ACC112 (cell line): ENCODE results near the gene SFXN5.

ENCODE experiments used
- H2AFZ ChIP-seq: fragments of 200-600 bp; sonication (generic); one replicate; pipeline ENCODE4 v1.6.0; 2017; ENCODE audit warnings: antibody characterized with exemption, low read length; ENCODE audit not compliant: unreplicated experiment
- H3K27ac ChIP-seq: fragments of 200-600 bp; sonication (generic); 2 replicates; pipeline ENCODE4 v1.5.1; 2014; ENCODE audit warnings: low read depth, mild to moderate bottlenecking, antibody characterized with exemption, low read length, moderate library complexity
- H3K27me3 ChIP-seq: fragments of 200-600 bp; sonication (generic); 2 replicates; pipeline ENCODE4 v1.6.1; 2014; ENCODE audit warnings: mild to moderate bottlenecking, antibody characterized with exemption, low read length, moderate library complexity, mixed read lengths; ENCODE audit not compliant: insufficient read depth
- H3K36me3 ChIP-seq: fragments of 200-600 bp; sonication (generic); 2 replicates; pipeline ENCODE4 v1.6.1; 2016; ENCODE audit warnings: mild to moderate bottlenecking, antibody characterized with exemption, low read length, moderate library complexity, mixed read lengths; ENCODE audit not compliant: insufficient read depth
- H3K4me1 ChIP-seq: fragments of 200-600 bp; sonication (generic); one replicate; pipeline ENCODE4 v1.6.1; 2016; ENCODE audit warnings: low read length, mixed read lengths; ENCODE audit not compliant: insufficient read depth, unreplicated experiment, control insufficient read depth
- H3K4me3 ChIP-seq: fragments of 200-600 bp; sonication (generic); 2 replicates; pipeline ENCODE4 v1.5.1; 2014; ENCODE audit warnings: mild to moderate bottlenecking, low read depth, low read length
- H3K79me2 ChIP-seq: fragments of 200-600 bp; sonication (generic); one replicate; pipeline ENCODE4 v1.6.0; 2016; ENCODE audit warnings: low read length; ENCODE audit not compliant: control insufficient read depth, unreplicated experiment, insufficient read depth

SFXN5 gene

GRCh38 chr2:72989770-72990556 is 81.5 kb downstream of the SFXN5 start:
- H3K79me2 ChIP-seq = no peaks in the 10 kb centered on the region
- H3K27ac ChIP-seq = no peak overlapping the region
- H2AFZ ChIP-seq = no peak overlapping the region
- no peaks in the 10 kb centered on the region for H3K27me3 ChIP-seq
- H3K4me1 ChIP-seq = no peaks in the 10 kb centered on the region
- no peaks in the 10 kb centered on the region for H3K36me3 ChIP-seq
- H3K4me3 ChIP-seq = no peak overlapping the region

- Histone ChIP-seq H3K79me2 (no peaks in the 10 kb centered on the region), H3K36me3 (no peaks in the 10 kb centered on the region), H2AFZ (no peak overlapping the region), H3K27me3 (no peaks in the 10 kb centered on the region), H3K4me3 (no peak overlapping the region), H3K27ac (no peak overlapping the region), H3K4me1 (no peaks in the 10 kb centered on the region)
Observed at GRCh38 chr2:72988726-72989273, 82.7 kb downstream of the SFXN5 start.

- H2AFZ ChIP-seq = no peak overlapping the region
- H3K36me3 ChIP-seq = no peaks in the 10 kb centered on the region
- no peak overlapping the region for H3K4me3 ChIP-seq
Observed at GRCh38 chr2:72988041-72988440, 83.5 kb downstream of the SFXN5 start.

GRCh38 chr2:72985891-72986683 is 85.4 kb downstream of the SFXN5 start:
- H3K79me2 ChIP-seq = no peaks in the 10 kb centered on the region
- H2AFZ ChIP-seq = no peak overlapping the region
- no peaks in the 10 kb centered on the region for H3K27me3 ChIP-seq
- no peak overlapping the region for H3K4me3 ChIP-seq
- H3K36me3 ChIP-seq = no peaks in the 10 kb centered on the region
- no peak overlapping the region for H3K27ac ChIP-seq
- no peaks in the 10 kb centered on the region for H3K4me1 ChIP-seq

More at GRCh38 chr2:72988041-72988440, 83.5 kb downstream of the SFXN5 start:
- Histone ChIP-seq H3K79me2 (no peaks in the 10 kb centered on the region), H3K4me1 (no peaks in the 10 kb centered on the region), H3K27me3 (no peaks in the 10 kb centered on the region), H3K27ac (no peak overlapping the region)

GRCh38 chr2:72985136-72985535 is 86.4 kb downstream of the SFXN5 start:
- Histone ChIP-seq H3K4me1 (peaks cover 5% of the 10 kb centered on the region), H3K27ac (no peak overlapping the region), H3K4me3 (no peak overlapping the region), H3K27me3 (no peaks in the 10 kb centered on the region), H3K36me3 (no peaks in the 10 kb centered on the region), H3K79me2 (no peaks in the 10 kb centered on the region), H2AFZ (no peak overlapping the region)

- Histone ChIP-seq H3K4me1 (peaks cover 5% of the 10 kb centered on the region), H2AFZ (no peak overlapping the region), H3K4me3 (no peak overlapping the region), H3K36me3 (no peaks in the 10 kb centered on the region), H3K79me2 (no peaks in the 10 kb centered on the region), H3K27me3 (no peaks in the 10 kb centered on the region), H3K27ac (no peak overlapping the region)
Observed at GRCh38 chr2:72984172-72984671, 87.3 kb downstream of the SFXN5 start.

GRCh38 chr2:72983500-72984161 is 87.9 kb downstream of the SFXN5 start:
- Histone ChIP-seq H3K4me3 (no peak overlapping the region), H3K4me1 (peaks cover 5% of the 10 kb centered on the region), H3K27me3 (no peaks in the 10 kb centered on the region)

GRCh38 chr2:72982781-72983499 is 88.6 kb downstream of the SFXN5 start:
- no peak overlapping the region for H2AFZ ChIP-seq
- H3K4me1 ChIP-seq = peaks cover 5% of the 10 kb centered on the region
- no peak overlapping the region for H3K4me3 ChIP-seq
- H3K27ac ChIP-seq = no peak overlapping the region
- no peaks in the 10 kb centered on the region for H3K36me3 ChIP-seq
- no peaks in the 10 kb centered on the region for H3K79me2 ChIP-seq
- H3K27me3 ChIP-seq = no peaks in the 10 kb centered on the region

More at GRCh38 chr2:72983500-72984161, 87.9 kb downstream of the SFXN5 start:
- no peaks in the 10 kb centered on the region for H3K79me2 ChIP-seq
- no peaks in the 10 kb centered on the region for H3K36me3 ChIP-seq
- no peak overlapping the region for H3K27ac ChIP-seq
- no peak overlapping the region for H2AFZ ChIP-seq

- H3K79me2 ChIP-seq = no peaks in the 10 kb centered on the region
- peaks cover 5% of the 10 kb centered on the region for H3K4me1 ChIP-seq
- no peak overlapping the region for H2AFZ ChIP-seq
- no peak overlapping the region for H3K4me3 ChIP-seq
- H3K27ac ChIP-seq = no peak overlapping the region
- no peaks in the 10 kb centered on the region for H3K36me3 ChIP-seq
- H3K27me3 ChIP-seq = no peaks in the 10 kb centered on the region
Observed at GRCh38 chr2:72982219-72982618, 89.3 kb downstream of the SFXN5 start.

GRCh38 chr2:72981536-72981935 is 90.0 kb downstream of the SFXN5 start:
- Histone ChIP-seq H3K36me3 (no peaks in the 10 kb centered on the region), H3K27me3 (no peaks in the 10 kb centered on the region), H2AFZ (no peak overlapping the region), H3K27ac (no peak overlapping the region), H3K79me2 (no peaks in the 10 kb centered on the region), H3K4me3 (no peak overlapping the region), H3K4me1 (peaks cover 5% of the 10 kb centered on the region)
